HepG2 (cell line): Measurements from ENCODE around the gene UBE2R2. TPM values are rescaled to one million over a fixed set of nuclear protein-coding genes. Genes with fewer than 3 reads are reported as not detected.

Experiments used
- ATAC-seq: fragments of 200-7000 bp; cut with Tn5 transposase; 3 replicates; pipeline ENCODE4 v1.9.1; 2020; ENCODE audit warnings: mild to moderate bottlenecking, moderate library complexity
- BruUV-seq: library from RNA; stranded (reverse); fragments of 400-500 nt; replicated peaks from 2 replicates; lab custom pipeline; 2021; lab: Mats Ljungman, UMichigan
- CTCF ChIA-PET: fragments of 300-600 bp; formaldehyde crosslinking; extraction: SDS; loops from one replicate; lab custom pipeline; 2021; ENCODE audit warnings: low total read pairs, inconsistent platforms, low intra/inter-chr PET ratio; lab: Yijun Ruan, JAX
- POLR2A ChIA-PET: fragments of 350-600 bp; sonication (Branson Sonifier 250); formaldehyde crosslinking; loops from one replicate; lab custom pipeline; 2020; ENCODE audit warnings: antibody characterized with exemption, inconsistent platforms; lab: Yijun Ruan, JAX
- DNase-seq: peaks from one replicate; pipeline ENCODE4 v3.0.0-alpha.2; 2015; ENCODE audit warnings: low spot score
- FAIRE-seq: peaks from 3 replicates; lab custom pipeline; 2011; peaks lifted over from hg19 to GRCh38; lab: Jason Lieb, UNC
- H2AFZ ChIP-seq: one replicate; pipeline ENCODE4 v1.6.1; 2011; ENCODE audit warnings: low read length, inconsistent platforms
- H3K27ac ChIP-seq: fragments of 300-600 bp; 3 replicates; pipeline ENCODE4 v1.8.0; 2011; ENCODE audit warnings: mixed run types, mild to moderate bottlenecking, mixed read lengths, low read length, inconsistent platforms; ENCODE audit not compliant: insufficient read depth; ENCODE audit errors: extremely low read length
- H3K27me3 ChIP-seq, 2 experiments: fragments of 200-600 bp in 1 of 2; 2 replicates in 1 of 2; 3 replicates in 1 of 2; pipeline versions ENCODE4 v1.6.0 to v1.8.0; 2011; ENCODE audit warnings: low read length in 2 of 2, mild to moderate bottlenecking in 2 of 2, moderate library complexity in 2 of 2, inconsistent platforms in 1 of 2; ENCODE audit not compliant: insufficient read depth in 2 of 2, control insufficient read depth in 1 of 2
- H3K36me3 ChIP-seq, 2 experiments: fragments of 200-600 bp in 1 of 2; replicated peaks in 1 of 2; 2 replicates in 1 of 2; 3 replicates in 1 of 2; pipeline versions ENCODE4 v1.5.1 to v1.8.0; 2011; ENCODE audit warnings: low read length in 2 of 2, inconsistent platforms in 1 of 2; ENCODE audit not compliant: insufficient read depth in 2 of 2, control insufficient read depth in 1 of 2
- H3K4me1 ChIP-seq: 2 replicates; pipeline ENCODE4 v1.5.1; 2012; ENCODE audit warnings: low read length, inconsistent platforms; ENCODE audit not compliant: insufficient read depth
- H3K4me2 ChIP-seq: 2 replicates; pipeline ENCODE4 v1.6.0; 2011; ENCODE audit warnings: low read depth, low read length, inconsistent platforms
- H3K4me3 ChIP-seq, 3 experiments: fragments of 200-600 bp in 1 of 3; sonication (generic), shearing (Covaris generic) in 1 of 3; replicated peaks in 1 of 3; 2 replicates each; pipeline ENCODE4 v1.5.1; 2011 to 2016; ENCODE audit warnings: low read length in 3 of 3, inconsistent platforms in 2 of 3, low read depth in 2 of 3, mild to moderate bottlenecking in 2 of 3, control low read depth in 1 of 3, mixed read lengths in 1 of 3; ENCODE audit not compliant: insufficient read depth in 1 of 3
- H3K79me2 ChIP-seq: one replicate; pipeline ENCODE4 v1.6.1; 2011; ENCODE audit warnings: low read length, inconsistent platforms; ENCODE audit not compliant: insufficient read depth
- H3K9ac ChIP-seq: 2 replicates; pipeline ENCODE4 v1.6.0; 2011; ENCODE audit warnings: mild to moderate bottlenecking, low read depth, low read length, inconsistent platforms; ENCODE audit not compliant: insufficient read depth
- H3K9me3 ChIP-seq: 2 replicates; pipeline ENCODE4 v1.5.1; 2012; ENCODE audit warnings: mild to moderate bottlenecking, low read length
- H4K20me1 ChIP-seq: 2 replicates; pipeline ENCODE4 v1.6.0; 2011; ENCODE audit warnings: inconsistent platforms, mild to moderate bottlenecking, low read length, moderate library complexity; ENCODE audit not compliant: insufficient read depth
- AFF4 ChIP-seq: sonication (generic); formaldehyde crosslinking; IDR thresholded peaks from 2 replicates; pipeline ENCODE4 v1.4.0; 2020; ENCODE audit warnings: missing genetic modification reagents
- SNAI1 ChIP-seq: sonication (generic); formaldehyde crosslinking; IDR thresholded peaks from 2 replicates; pipeline ENCODE4 v1.5.0; 2020; ENCODE audit warnings: mild to moderate bottlenecking, missing genetic modification reagents, borderline replicate concordance
- ZNF160 ChIP-seq: sonication (generic); formaldehyde crosslinking; IDR thresholded peaks from 2 replicates; pipeline ENCODE4 v1.8.0; 2022; ENCODE audit warnings: mild to moderate bottlenecking, inconsistent platforms, missing genetic modification reagents
- ZNF367 ChIP-seq: sonication (generic); formaldehyde crosslinking; IDR thresholded peaks from 2 replicates; pipeline ENCODE4 v1.4.0; 2020; ENCODE audit warnings: missing genetic modification reagents, borderline replicate concordance
- WGBS: methylation state at CpG from one replicate; pipeline ENCODE4 v1.1.6; 2017; ENCODE audit warnings: low lambda C conversion rate; 5-methylcytosine and 5-hydroxymethylcytosine counted together
- in situ Hi-C: cut with HindIII; loops from 2 replicates; pipeline ENCODE4 v1.10.0; 2017; ENCODE audit warnings: low pct_unique_long_range_greater_than_20kb; ENCODE audit not compliant: extremely low pct_ligation_motif_present
- intact Hi-C: fragments of 100-400 bp; cut with micrococcal nuclease; formaldehyde crosslinking; loops from one replicate; pipeline ENCODE4 v1.10.0; 2022; ENCODE audit not compliant: unreplicated experiment
- polyA plus RNA-seq, 8 experiments: library from polyadenylated mRNA; depleted of rRNA in 3 of 8; stranded (reverse) in 7 of 8; unstranded in 1 of 8; fragments of >200 nt; fragmentation: Illumina TruSeq in 4 of 8; extraction: Trizol in 4 of 8; gene quantifications; 2 replicates each; pipeline versions ENCODE4 v1.2.1 to v1.2.3, GENCODE V29; 2011 to 2016; ENCODE audit warnings: low read depth in 4 of 8, missing spikeins in 1 of 8, mixed read lengths in 1 of 8; ENCODE audit not compliant: insufficient read depth in 1 of 8
- total RNA-seq, 5 experiments: library from RNA; depleted of rRNA; stranded (reverse); fragments of >200 nt; fragmentation: Illumina TruSeq; extraction: Trizol; gene quantifications; 2 replicates each; pipeline ENCODE4 v1.2.3, GENCODE V29; 2016; ENCODE audit warnings: low read depth in 1 of 5

The UBE2R2 gene
- total and polyA plus RNA-seq, 2 of the 13 experiments (the other 11 are each of a cell fraction or from before 2014, with no cell fraction given), result 14.8 to 20.9 TPM

GRCh38 chr9:33798545-33798944, 18.4 kb upstream of the UBE2R2 start:
- in situ Hi-C loops, result no loop called here

More at GRCh38 chr9:33798545-33798944, 18.4 kb upstream of the UBE2R2 start:
- Histone ChIP-seq H3K79me2 (no peaks in the 10 kb centered on the region), H3K9ac (no peak overlapping the region), H2AFZ (no peak overlapping the region), H3K4me1 (peaks cover 29% of the 10 kb centered on the region), H3K4me2 (no peak overlapping the region), H3K36me3 (no peaks in the 10 kb centered on the region), H3K9me3 (peaks cover 9% of the 10 kb centered on the region; the same call in 1 of the 2 replicates), H3K4me3 (no peak overlapping the region), H3K27ac (no peak overlapping the region), H3K27me3 (peaks cover 2 to 30% of the 10 kb centered on the region in 2 experiments; a peak in 3 of 5 replicates), H4K20me1 (no peaks in the 10 kb centered on the region)
- DNase-seq (no peak), ATAC-seq (no peak), FAIRE-seq (no peak)
- 41% methylated on average over 10 of the region's 10 CpGs for WGBS
- intact Hi-C loops, result no loop called here
- CTCF ChIA-PET, result no interaction called here
- BruUV-seq, result no TSS peak
- POLR2A ChIA-PET, result no interaction called here
- no peak for TF ChIP-seq SNAI1 (CRISPR knock-in tag)
- no peak for TF ChIP-seq ZNF367 (CRISPR knock-in tag)
- TF ChIP-seq AFF4 (CRISPR knock-in tag), result no peak
- TF ChIP-seq ZNF160 (CRISPR knock-in tag), result no peak
